H1 (cell line): Measurements from ENCODE around the gene ANXA8.
"Not testable (repeated sequence)": the region's sequence is repeated elsewhere in the genome, so short reads cannot be mapped to it uniquely, and the experiment has no call there.

ENCODE experiments used
- ASH2L ChIP-seq: fragments of 200-600, 300-600 bp; sonication (generic); IDR thresholded peaks from one replicate; pipeline ENCODE4 v1.7.1; 2017; ENCODE audit warnings: low read length
- EZH2 ChIP-seq: fragments of 200-600 bp; sonication (generic); IDR thresholded peaks from 2 replicates; pipeline ENCODE4 v1.7.1; 2012; ENCODE audit warnings: low read depth, mild to moderate bottlenecking, moderate library complexity, low read length, inconsistent platforms; ENCODE audit not compliant: severe bottlenecking
- KDM4A ChIP-seq: IDR thresholded peaks from one replicate; pipeline ENCODE4 v1.7.1; 2012; ENCODE audit warnings: low read depth, mild to moderate bottlenecking, moderate library complexity, low read length, inconsistent platforms; ENCODE audit not compliant: severe bottlenecking
- MAFK ChIP-seq: IDR thresholded peaks from 2 replicates; pipeline ENCODE4 v1.6.1; 2012; ENCODE audit warnings: low read depth, mild to moderate bottlenecking, improper control_type of control experiment, low read length
- POLR2A ChIP-seq, 2 experiments: IDR thresholded peaks; 1 replicate in 1 of 2; 2 replicates in 1 of 2; pipeline ENCODE4 v1.6.1; 2011; ENCODE audit warnings: low read depth in 2 of 2, low read length in 2 of 2, mild to moderate bottlenecking in 2 of 2; ENCODE audit errors: control extremely low read depth in 1 of 2
- POLR2AphosphoS5 ChIP-seq: IDR thresholded peaks from 2 replicates; pipeline ENCODE4 v1.6.1; 2011; ENCODE audit warnings: low read depth, low read length
- RFX5 ChIP-seq: IDR thresholded peaks from 2 replicates; pipeline ENCODE4 v1.6.1; 2011; ENCODE audit warnings: low read depth, low read length, improper control_type of control experiment, borderline replicate concordance
- SIRT6 ChIP-seq: IDR thresholded peaks from one replicate; pipeline ENCODE4 v1.7.1; 2012; ENCODE audit warnings: low read length, inconsistent platforms
- SRF ChIP-seq: IDR thresholded peaks from 2 replicates; pipeline ENCODE4 v1.6.1; 2011; ENCODE audit warnings: mild to moderate bottlenecking, low read depth, low read length, moderate library complexity
- TBP ChIP-seq: IDR thresholded peaks from 2 replicates; pipeline ENCODE4 v1.6.1; 2011; ENCODE audit warnings: low read depth, low read length, improper control_type of control experiment
- YY1 ChIP-seq: IDR thresholded peaks from 2 replicates; pipeline ENCODE4 v1.6.1; 2011; ENCODE audit warnings: low read depth, mild to moderate bottlenecking, low read length
- TF ChIP-seq, protein P1 (sequence below), 3 experiments: IDR thresholded peaks; 1 replicate in 2 of 3; 2 replicates in 1 of 3; pipeline versions ENCODE4 v1.5.1 to v1.6.1; 2011; ENCODE audit warnings: low read length in 3 of 3, mild to moderate bottlenecking in 3 of 3, inconsistent platforms in 2 of 3, low read depth in 1 of 3, moderate library complexity in 1 of 3; ENCODE audit not compliant: insufficient read depth in 1 of 3; ENCODE audit errors: control extremely low read depth in 1 of 3

GRCh38 chr10:47455350-47456078 is 28.4 kb downstream of the ANXA8 start:
- TF ChIP-seq, protein P1, sequence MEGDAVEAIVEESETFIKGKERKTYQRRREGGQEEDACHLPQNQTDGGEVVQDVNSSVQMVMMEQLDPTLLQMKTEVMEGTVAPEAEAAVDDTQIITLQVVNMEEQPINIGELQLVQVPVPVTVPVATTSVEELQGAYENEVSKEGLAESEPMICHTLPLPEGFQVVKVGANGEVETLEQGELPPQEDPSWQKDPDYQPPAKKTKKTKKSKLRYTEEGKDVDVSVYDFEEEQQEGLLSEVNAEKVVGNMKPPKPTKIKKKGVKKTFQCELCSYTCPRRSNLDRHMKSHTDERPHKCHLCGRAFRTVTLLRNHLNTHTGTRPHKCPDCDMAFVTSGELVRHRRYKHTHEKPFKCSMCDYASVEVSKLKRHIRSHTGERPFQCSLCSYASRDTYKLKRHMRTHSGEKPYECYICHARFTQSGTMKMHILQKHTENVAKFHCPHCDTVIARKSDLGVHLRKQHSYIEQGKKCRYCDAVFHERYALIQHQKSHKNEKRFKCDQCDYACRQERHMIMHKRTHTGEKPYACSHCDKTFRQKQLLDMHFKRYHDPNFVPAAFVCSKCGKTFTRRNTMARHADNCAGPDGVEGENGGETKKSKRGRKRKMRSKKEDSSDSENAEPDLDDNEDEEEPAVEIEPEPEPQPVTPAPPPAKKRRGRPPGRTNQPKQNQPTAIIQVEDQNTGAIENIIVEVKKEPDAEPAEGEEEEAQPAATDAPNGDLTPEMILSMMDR (IDR thresholded peaks at IDR 0.05; ENCODE audit: control extremely low read depth in 1 of 3, insufficient read depth in 1 of 3, low read depth in 1 of 3, low read length in 3 of 3) = not testable (repeated sequence)
- TF ChIP-seq ASH2L; TBP; MAFK; SIRT6; YY1; SRF; POLR2AphosphoS5; POLR2A (IDR thresholded peaks at IDR 0.05; ENCODE audit: control extremely low read depth in 1 of 2, low read depth in 2 of 2, low read length in 2 of 2); KDM4A; EZH2; RFX5: not testable (repeated sequence)
